Body of pancreas (tissue), 4 donors: ENCODE measurements around the gene RPAP2.

Experiments
- POLR2A ChIP-seq, 3 donors: fragments of 450-650 bp; IDR thresholded peaks; one replicate each; pipeline ENCODE4 v1.6.1; 2016; ENCODE audit warnings: antibody characterized with exemption in 3 of 3, mild to moderate bottlenecking in 2 of 3
- TF ChIP-seq, protein P1 (sequence below), 7 experiments: fragments of 450-650 bp in 4 of 7; fragments of 200-600 bp in 3 of 7; sonication (generic) in 3 of 7; IDR thresholded peaks; one replicate each; pipeline ENCODE4 v1.5.1; 2016 to 2019; ENCODE audit warnings: antibody characterized with exemption in 7 of 7

GRCh38 chr1:92424381-92424780 lies 125.5 kb downstream of the RPAP2 start:
- TF ChIP-seq, protein P1, sequence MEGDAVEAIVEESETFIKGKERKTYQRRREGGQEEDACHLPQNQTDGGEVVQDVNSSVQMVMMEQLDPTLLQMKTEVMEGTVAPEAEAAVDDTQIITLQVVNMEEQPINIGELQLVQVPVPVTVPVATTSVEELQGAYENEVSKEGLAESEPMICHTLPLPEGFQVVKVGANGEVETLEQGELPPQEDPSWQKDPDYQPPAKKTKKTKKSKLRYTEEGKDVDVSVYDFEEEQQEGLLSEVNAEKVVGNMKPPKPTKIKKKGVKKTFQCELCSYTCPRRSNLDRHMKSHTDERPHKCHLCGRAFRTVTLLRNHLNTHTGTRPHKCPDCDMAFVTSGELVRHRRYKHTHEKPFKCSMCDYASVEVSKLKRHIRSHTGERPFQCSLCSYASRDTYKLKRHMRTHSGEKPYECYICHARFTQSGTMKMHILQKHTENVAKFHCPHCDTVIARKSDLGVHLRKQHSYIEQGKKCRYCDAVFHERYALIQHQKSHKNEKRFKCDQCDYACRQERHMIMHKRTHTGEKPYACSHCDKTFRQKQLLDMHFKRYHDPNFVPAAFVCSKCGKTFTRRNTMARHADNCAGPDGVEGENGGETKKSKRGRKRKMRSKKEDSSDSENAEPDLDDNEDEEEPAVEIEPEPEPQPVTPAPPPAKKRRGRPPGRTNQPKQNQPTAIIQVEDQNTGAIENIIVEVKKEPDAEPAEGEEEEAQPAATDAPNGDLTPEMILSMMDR (IDR thresholded peaks at IDR 0.05): no peak
- no peak for TF ChIP-seq POLR2A (IDR thresholded peaks at IDR 0.05)
